SKM-1 treated with dmso at 0.1 percent for 144 hours (cell line): ENCODE data around the gene TSNAXIP1.
"Not testable (repeated sequence)": the region's sequence is repeated elsewhere in the genome, so short reads cannot be mapped to it uniquely, and the experiment has no call there.

Experiments
- DNase-seq: peaks from one replicate; lab custom pipeline; 2025; ENCODE audit not compliant: unreplicated experiment; lab: John Stamatoyannopoulos, UW

Gene TSNAXIP1

GRCh38 chr16:67833415-67834241 is 26.9 kb downstream of the TSNAXIP1 start:
- peak; percentile 81 for DNase-seq

- no peak for DNase-seq
These were observed 27.5 kb downstream of the TSNAXIP1 start for GRCh38 chr16:67834242-67834614.

- not testable (repeated sequence) for DNase-seq
These were observed 30.5 kb downstream of the TSNAXIP1 start for GRCh38 chr16:67837190-67837589.

- no peak for DNase-seq
These were observed 31.1 kb downstream of the TSNAXIP1 start for GRCh38 chr16:67837811-67838210.

GRCh38 chr16:67841198-67841815 is 34.6 kb downstream of the TSNAXIP1 start:
- no peak for DNase-seq

GRCh38 chr16:67841816-67842508 is 35.3 kb downstream of the TSNAXIP1 start, which contains the start of gene THAP11:
THAP11 (plus strand) TSS chr16:67842320; CDS start chr16:67842555, 235 bp downstream.
- DNase-seq: peak; percentile 88

- peak; percentile 24 for DNase-seq
These were observed 36.0 kb downstream of the TSNAXIP1 start for GRCh38 chr16:67842509-67843342.

GRCh38 chr16:67843343-67843765 is 36.7 kb downstream of the TSNAXIP1 start:
- DNase-seq: no peak

GRCh38 chr16:67844497-67844896 is 37.8 kb downstream of the TSNAXIP1 start:
- no peak for DNase-seq

- DNase-seq: no peak
These were observed 38.8 kb downstream of the TSNAXIP1 start for GRCh38 chr16:67845291-67846062.

- DNase-seq: no peak
These were observed 39.3 kb downstream of the TSNAXIP1 start for GRCh38 chr16:67846063-67846319.

- DNase-seq: peak; percentile 92
These were observed 39.8 kb downstream of the TSNAXIP1 start, which contains the start of gene NUTF2 for GRCh38 chr16:67846320-67847063. NUTF2 (plus strand) TSS chr16:67846933; CDS start chr16:67865131, 18,198 bp downstream.

- DNase-seq: peak; percentile 59
These were observed 40.6 kb downstream of the TSNAXIP1 start, which contains the start of gene CENPT for GRCh38 chr16:67847064-67847861. CENPT (minus strand) TSS chr16:67847693; CDS start chr16:67833859, 13,834 bp downstream.

- DNase-seq: no peak
These were observed 41.4 kb downstream of the TSNAXIP1 start for GRCh38 chr16:67848118-67848517.

- DNase-seq: no peak
These were observed 47.0 kb downstream of the TSNAXIP1 start for GRCh38 chr16:67853670-67854069.

- DNase-seq: no peak
These were observed 49.1 kb downstream of the TSNAXIP1 start for GRCh38 chr16:67855789-67856188.

- no peak for DNase-seq
These were observed 50.3 kb downstream of the TSNAXIP1 start for GRCh38 chr16:67856927-67857546.

GRCh38 chr16:67857547-67858233 is 51.0 kb downstream of the TSNAXIP1 start:
- DNase-seq: no peak
